ENCODE data around the gene BAIAP2.

Gene BAIAP2

GRCh38 chr17:81097943-81098308 lies 63.0 kb downstream of the BAIAP2 start:
- peaks cover 5% of the 10 kb centered on the region; the same call in 1 of the 2 replicates for H3K4me1 ChIP-seq (ENCODE audit: low read length)
- H3K27ac ChIP-seq (ENCODE audit: low read length) = no peak overlapping the region
- no peaks in the 10 kb centered on the region for H3K36me3 ChIP-seq (replicated peaks; ENCODE audit: insufficient read depth, low read length)
- H3K9ac ChIP-seq (ENCODE audit: low read length) = no peak overlapping the region
- no peaks in the 10 kb centered on the region for H3K9me2 ChIP-seq (replicated peaks; ENCODE audit: insufficient read depth, low read length)
- DNase-seq = no peak
- H3K79me2 ChIP-seq (ENCODE audit: low read length) = no peaks in the 10 kb centered on the region
- peaks cover 84% of the 10 kb centered on the region for H3K27me3 ChIP-seq (replicated peaks; ENCODE audit: insufficient read depth, low read length)
- no peaks in the 10 kb centered on the region for H4K20me1 ChIP-seq (ENCODE audit: insufficient read depth, low read length)
- no peak overlapping the region for H2AFZ ChIP-seq (ENCODE audit: low read length)
- H3F3A ChIP-seq (ENCODE audit: insufficient read depth, low read length) = no peaks in the 10 kb centered on the region
- H3K9me3 ChIP-seq (replicated peaks; ENCODE audit: insufficient read depth, low read length) = no peaks in the 10 kb centered on the region
- H3K4me3 ChIP-seq (ENCODE audit: low read length) = no peak overlapping the region
- TF ChIP-seq EZH2phosphoT487 (IDR thresholded peaks at IDR 0.05; ENCODE audit: low read length) (no peak), CTCF (IDR thresholded peaks at IDR 0.05; ENCODE audit: low read length) (no peak), EZH2 (optimal IDR thresholded peaks at IDR 0.05; ENCODE audit: low read depth, low read length) (no peak)
- H3K4me2 ChIP-seq (ENCODE audit: low read depth, low read length) = no peak overlapping the region

GRCh38 chr17:81099888-81100287 lies 64.9 kb downstream of the BAIAP2 start:
- Histone ChIP-seq H3K4me2 (ENCODE audit: low read depth, low read length) (no peak overlapping the region), H2AFZ (ENCODE audit: low read length) (no peak overlapping the region), H3K9ac (ENCODE audit: low read length) (no peak overlapping the region), H3K36me3 (replicated peaks; ENCODE audit: insufficient read depth, low read length) (no peaks in the 10 kb centered on the region), H3K27ac (ENCODE audit: low read length) (no peak overlapping the region), H3F3A (ENCODE audit: insufficient read depth, low read length) (no peaks in the 10 kb centered on the region), H3K4me1 (ENCODE audit: low read length) (no peaks in the 10 kb centered on the region), H3K9me2 (replicated peaks; ENCODE audit: insufficient read depth, low read length) (no peaks in the 10 kb centered on the region), H3K9me3 (replicated peaks; ENCODE audit: insufficient read depth, low read length) (no peaks in the 10 kb centered on the region), H3K79me2 (ENCODE audit: low read length) (no peaks in the 10 kb centered on the region), H3K27me3 (replicated peaks; ENCODE audit: insufficient read depth, low read length) (peaks cover 84% of the 10 kb centered on the region), H4K20me1 (ENCODE audit: insufficient read depth, low read length) (no peaks in the 10 kb centered on the region), H3K4me3 (ENCODE audit: low read length) (no peak overlapping the region)
- DNase-seq = no peak
- TF ChIP-seq CTCF (IDR thresholded peaks at IDR 0.05; ENCODE audit: low read length) = no peak
- TF ChIP-seq EZH2 (optimal IDR thresholded peaks at IDR 0.05; ENCODE audit: low read depth, low read length) = no peak
- no peak for TF ChIP-seq EZH2phosphoT487 (IDR thresholded peaks at IDR 0.05; ENCODE audit: low read length)

- H3K9me2 ChIP-seq (replicated peaks; ENCODE audit: insufficient read depth, low read length) = no peaks in the 10 kb centered on the region
- H3K9ac ChIP-seq (ENCODE audit: low read length) = no peak overlapping the region
- TF ChIP-seq EZH2 (optimal IDR thresholded peaks at IDR 0.05; ENCODE audit: low read depth, low read length) (no peak), EZH2phosphoT487 (IDR thresholded peaks at IDR 0.05; ENCODE audit: low read length) (no peak)
- no peaks in the 10 kb centered on the region for H3K4me1 ChIP-seq (ENCODE audit: low read length)
- H3K36me3 ChIP-seq (replicated peaks; ENCODE audit: insufficient read depth, low read length) = no peaks in the 10 kb centered on the region
- no peaks in the 10 kb centered on the region for H4K20me1 ChIP-seq (ENCODE audit: insufficient read depth, low read length)
- H3F3A ChIP-seq (ENCODE audit: insufficient read depth, low read length) = no peaks in the 10 kb centered on the region
- no peak overlapping the region for H3K4me2 ChIP-seq (ENCODE audit: low read depth, low read length)
- no peaks in the 10 kb centered on the region for H3K9me3 ChIP-seq (replicated peaks; ENCODE audit: insufficient read depth, low read length)
- no peak overlapping the region for H2AFZ ChIP-seq (ENCODE audit: low read length)
- DNase-seq = no peak
- H3K27ac ChIP-seq (ENCODE audit: low read length) = no peak overlapping the region
- no peak overlapping the region for H3K4me3 ChIP-seq (ENCODE audit: low read length)
- no peaks in the 10 kb centered on the region for H3K79me2 ChIP-seq (ENCODE audit: low read length)
- peaks cover 84% of the 10 kb centered on the region for H3K27me3 ChIP-seq (replicated peaks; ENCODE audit: insufficient read depth, low read length)
These were observed 65.7 kb downstream of the BAIAP2 start for GRCh38 chr17:81100668-81101067.

- Histone ChIP-seq H3K4me1 (ENCODE audit: low read length) (no peaks in the 10 kb centered on the region), H2AFZ (ENCODE audit: low read length) (no peak overlapping the region; the same call in 1 of the 2 replicates), H3K27ac (ENCODE audit: low read length) (no peak overlapping the region), H3K79me2 (ENCODE audit: low read length) (no peaks in the 10 kb centered on the region), H4K20me1 (ENCODE audit: insufficient read depth, low read length) (no peaks in the 10 kb centered on the region), H3K4me3 (ENCODE audit: low read length) (no peak overlapping the region), H3K9me2 (replicated peaks; ENCODE audit: insufficient read depth, low read length) (no peaks in the 10 kb centered on the region), H3K9me3 (replicated peaks; ENCODE audit: insufficient read depth, low read length) (no peaks in the 10 kb centered on the region), H3F3A (ENCODE audit: insufficient read depth, low read length) (no peaks in the 10 kb centered on the region), H3K9ac (ENCODE audit: low read length) (no peak overlapping the region), H3K36me3 (replicated peaks; ENCODE audit: insufficient read depth, low read length) (no peaks in the 10 kb centered on the region), H3K27me3 (replicated peaks; ENCODE audit: insufficient read depth, low read length) (peaks cover 84% of the 10 kb centered on the region), H3K4me2 (ENCODE audit: low read depth, low read length) (no peak overlapping the region)
- TF ChIP-seq EZH2 (optimal IDR thresholded peaks at IDR 0.05; ENCODE audit: low read depth, low read length) = no peak
- peak; percentile 100 for TF ChIP-seq CTCF (IDR thresholded peaks at IDR 0.05; ENCODE audit: low read length)
- peak; percentile 74 for DNase-seq
These were observed 66.8 kb downstream of the BAIAP2 start for GRCh38 chr17:81101614-81102306.
